Activated effector memory CD4-positive, alpha-beta T cell treated with Interleukin-2 at 50 U/mL for 16 hours (primary cell): Measurements from ENCODE around the gene COIL.

Source experiments
- DNase-seq: peaks from one replicate; pipeline ENCODE4 v3.0.0-alpha.2; 2020

COIL gene

DNA sequence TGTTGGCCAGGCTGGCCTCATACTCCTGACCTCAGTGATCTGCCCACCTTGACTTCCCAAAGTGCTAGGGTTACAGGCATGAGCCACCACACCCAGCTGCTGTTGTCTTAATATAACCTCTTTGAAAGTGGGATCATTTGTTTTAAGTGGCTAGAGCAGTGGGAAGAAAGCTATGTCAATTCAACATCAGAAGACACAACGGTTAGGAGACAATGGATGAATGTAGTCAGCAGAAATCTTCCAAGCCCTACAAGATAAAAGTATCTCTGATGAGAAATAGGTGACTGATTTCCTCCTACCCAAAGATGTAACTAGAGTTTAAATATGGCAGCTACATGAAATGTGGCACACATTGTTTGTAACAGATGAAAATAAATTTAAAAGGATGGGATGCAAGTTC, 27.0 kb downstream of the COIL start:
- DNase-seq = no peak

DNA sequence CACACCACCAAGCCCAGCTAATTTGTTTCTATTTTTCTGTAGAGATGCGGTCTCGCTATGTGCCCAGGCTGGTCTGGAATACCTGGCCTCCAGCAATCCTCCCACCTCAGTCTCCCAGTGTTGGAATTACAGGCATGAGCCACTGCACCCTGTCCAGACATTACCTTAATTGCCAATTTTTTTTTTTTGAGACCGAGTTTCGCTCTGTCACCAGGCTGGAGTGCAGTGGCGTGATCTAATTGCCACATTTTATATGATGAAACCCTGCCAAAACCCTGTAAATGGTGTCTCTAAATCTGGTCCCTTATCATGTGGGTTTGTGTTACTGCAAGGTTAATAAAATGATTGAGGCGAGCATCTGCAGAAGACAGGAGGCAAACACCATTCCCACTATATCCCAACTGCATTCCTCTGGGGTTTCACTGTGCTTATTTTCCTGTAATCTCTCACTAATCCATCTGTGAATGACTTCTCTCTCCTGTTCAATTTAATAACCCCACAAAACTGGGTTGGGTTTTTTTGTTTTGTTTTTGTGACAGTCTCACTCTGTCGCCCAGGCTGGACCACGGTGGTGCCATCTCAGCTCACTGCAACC, 27.6 kb downstream of the COIL start:
- no peak for DNase-seq

DNA sequence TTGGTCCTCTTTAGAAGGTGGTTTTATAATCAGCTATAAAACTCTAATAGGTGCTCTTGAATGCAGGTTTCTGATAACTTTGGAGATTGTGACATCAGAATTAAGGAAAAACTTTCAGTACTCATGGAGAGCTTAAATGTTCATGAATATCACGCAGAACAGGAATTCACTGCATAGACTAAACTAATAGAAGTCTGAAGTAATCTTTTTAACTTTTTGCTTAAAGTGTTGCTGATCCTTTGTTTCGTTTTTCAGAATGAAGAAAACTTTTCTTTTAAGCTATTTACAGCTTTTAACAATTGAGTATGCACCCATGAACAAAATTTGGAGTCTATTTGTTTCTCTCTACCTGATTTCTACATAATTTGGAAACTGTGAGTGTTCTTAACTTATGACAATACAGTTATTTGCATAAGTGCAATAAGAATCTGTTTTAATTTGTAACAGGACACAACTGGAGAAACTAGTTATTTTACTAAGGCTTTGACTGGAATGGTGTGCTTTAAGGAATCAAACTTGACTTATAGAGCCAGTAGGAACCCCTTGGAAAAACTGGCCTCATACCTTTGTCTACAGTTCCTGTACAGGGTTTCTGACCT, 30.0 kb downstream of the COIL start:
- DNase-seq = no peak

DNA sequence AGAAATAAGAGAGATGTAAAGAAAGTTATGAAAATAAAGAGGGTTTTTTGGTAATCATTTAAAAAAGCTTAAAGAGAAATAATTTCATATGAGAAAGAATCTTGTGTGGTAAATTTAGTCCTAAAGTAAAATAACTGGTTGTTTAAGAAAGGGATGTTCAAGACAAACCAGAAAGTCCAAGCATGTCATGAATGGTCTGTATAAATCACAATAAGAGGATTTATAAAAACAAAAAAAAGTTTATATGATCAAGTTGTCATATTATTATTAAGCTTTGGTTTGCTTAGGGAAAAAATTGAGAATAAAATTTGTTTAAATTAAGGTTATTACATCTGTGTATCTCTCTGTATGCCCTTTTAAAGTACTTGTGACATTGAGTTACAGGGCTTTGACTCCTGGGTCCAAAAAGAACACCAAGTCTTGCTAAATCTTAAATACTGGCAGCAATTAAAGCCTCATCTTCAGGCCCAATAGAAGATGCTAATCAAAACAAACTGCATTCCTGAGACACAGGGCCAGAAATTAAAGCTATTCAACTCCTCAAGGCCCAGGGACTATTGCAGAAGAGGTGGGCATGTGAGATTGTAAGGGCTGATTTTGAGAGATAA, 31.4 kb downstream of the COIL start:
- no peak for DNase-seq

DNA sequence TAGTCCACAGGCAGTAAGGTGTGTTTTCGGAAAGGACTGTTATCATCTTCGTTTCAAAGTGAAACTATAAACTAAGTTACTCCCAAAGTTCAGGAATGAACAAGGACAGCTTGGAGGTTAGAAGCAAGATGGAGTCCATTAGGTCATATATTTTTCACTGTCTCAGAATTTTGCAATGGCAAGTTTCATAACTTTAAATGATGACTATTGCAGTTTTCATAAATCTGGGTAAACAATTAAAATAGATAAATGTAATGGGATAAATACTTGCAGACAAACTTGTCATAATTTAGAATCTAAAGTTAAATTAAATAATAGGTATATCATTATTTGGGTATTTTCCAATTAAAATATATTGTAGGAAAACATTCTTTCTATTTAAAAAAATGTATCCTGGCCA, 32.3 kb downstream of the COIL start:
- no peak for DNase-seq

DNA sequence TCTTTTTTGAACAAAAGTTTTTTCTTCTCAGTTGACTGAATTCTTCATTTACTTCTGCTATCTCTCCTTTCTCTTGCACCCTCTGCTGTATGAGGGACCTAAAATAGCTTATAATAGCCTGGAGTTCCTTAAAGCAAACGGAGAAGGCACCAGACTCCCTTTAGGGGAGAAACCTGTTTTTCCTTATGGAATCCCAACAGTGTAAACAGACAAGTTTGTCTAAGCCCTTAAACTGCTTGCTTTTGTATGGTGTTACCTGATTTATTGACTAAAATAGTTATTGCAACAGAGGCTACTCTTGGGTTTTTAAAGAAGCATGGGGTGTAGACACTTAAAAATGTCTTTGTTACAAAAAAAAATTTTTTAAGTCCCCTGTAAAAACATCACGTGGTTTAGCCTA, 34.1 kb downstream of the COIL start:
- no peak for DNase-seq

DNA sequence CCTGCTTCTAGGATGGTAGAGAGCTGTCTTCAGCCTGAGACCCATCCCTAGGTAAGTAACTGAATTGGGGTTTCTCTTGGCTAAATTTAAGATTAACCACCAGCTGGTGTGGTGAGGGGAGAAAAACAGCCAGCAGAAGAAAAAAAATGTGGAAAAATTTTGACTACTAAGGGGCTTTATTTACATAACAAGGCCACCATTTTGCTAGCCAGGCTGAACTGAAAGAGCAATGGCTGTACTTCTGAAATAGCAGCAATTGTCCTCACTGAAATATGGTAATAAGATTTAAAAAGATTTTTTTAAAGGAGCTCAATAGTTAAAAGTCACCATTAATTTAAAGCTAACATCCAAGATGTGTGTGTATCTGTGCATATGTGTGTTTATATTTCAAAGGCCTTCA, 34.6 kb downstream of the COIL start:
- DNase-seq = no peak

DNA sequence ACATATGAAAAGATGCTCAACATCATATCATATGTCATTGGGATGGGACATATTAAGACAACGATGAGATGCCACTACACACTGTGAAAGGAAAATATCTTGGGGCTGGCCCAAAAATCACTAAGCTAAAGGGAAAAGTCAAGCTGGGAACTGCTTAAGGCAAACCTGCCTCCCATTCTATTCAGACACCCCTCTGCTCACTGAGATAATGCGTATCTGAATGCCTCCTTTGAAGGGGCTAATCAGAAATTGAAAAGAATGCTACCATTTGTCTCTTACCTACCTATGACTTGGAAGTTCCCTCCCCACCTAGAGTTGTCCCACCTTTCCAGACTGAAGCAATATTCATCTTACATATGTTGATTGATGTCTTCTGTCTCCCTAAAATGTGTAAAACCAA, 35.8 kb downstream of the COIL start:
- DNase-seq = no peak

DNA sequence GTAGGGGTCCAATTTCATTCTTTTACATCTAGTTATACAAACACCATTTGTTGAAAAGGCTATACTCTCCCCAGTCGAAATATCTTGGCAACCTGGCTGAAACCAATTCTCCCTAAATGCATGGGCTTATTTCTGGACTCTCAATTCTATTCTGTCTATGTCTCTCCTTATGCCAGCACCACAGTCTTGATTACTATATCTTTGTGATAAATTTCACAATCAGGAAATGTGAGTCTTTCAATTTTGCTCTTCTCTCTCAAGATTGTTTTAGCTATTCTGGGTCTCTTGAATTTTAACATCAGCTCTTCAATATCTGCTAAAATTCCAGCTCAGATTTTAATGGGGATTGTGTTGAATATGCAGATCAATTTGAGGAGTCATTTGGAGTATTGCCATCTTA, 41.1 kb downstream of the COIL start:
- no peak for DNase-seq

DNA sequence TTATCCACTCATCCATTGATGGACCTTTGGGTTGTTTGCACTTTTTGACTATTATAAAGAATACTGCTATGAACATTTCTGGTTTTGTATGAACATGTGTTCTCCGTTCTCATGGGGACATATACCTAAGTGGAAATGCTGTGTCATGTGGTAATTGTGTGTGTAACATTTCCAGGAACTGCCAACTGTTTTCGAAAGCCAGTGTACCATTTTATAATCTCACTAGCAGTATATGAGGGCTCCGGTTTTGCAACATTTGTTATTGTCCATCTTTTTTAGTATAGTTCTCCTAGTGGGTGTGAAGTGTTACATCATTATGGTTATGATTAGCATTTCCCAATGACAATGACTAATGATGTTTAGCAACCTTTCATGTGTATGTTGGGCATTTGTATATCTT, 41.9 kb downstream of the COIL start:
- no peak for DNase-seq

DNA sequence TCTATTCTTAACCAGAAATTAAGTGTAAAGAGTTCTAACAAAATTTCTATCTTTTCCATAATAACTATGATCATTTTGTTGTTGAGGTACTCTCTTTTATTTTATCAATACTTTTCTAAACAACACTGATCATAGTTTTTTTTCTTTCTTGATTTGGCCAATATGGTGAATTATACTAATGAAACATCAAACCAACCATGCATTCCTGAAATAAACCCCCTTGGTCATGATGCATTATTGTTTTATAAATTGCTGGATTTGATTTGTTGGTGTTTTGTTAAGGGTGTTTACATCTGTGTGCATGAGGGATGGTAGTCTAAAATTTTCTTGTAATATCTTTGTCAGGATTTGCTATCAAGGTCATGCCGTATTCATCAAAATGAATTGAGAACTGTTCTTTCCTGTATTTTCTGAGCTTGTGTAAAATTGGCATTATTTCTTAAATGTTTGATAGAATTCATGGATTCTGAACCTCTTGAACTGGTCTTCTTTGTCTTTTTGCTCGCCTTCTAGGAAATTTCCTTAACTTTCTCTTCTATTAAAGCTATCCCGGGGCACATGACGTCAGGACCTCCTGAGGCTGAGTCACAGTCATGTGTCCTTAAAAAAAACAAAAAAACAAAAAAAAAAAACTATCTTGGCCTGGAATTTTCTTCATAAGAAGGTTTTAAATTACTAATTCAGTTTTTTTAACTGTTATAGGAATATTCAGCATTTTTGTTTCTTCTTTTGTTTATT, 43.1 kb downstream of the COIL start:
- no peak for DNase-seq

DNA sequence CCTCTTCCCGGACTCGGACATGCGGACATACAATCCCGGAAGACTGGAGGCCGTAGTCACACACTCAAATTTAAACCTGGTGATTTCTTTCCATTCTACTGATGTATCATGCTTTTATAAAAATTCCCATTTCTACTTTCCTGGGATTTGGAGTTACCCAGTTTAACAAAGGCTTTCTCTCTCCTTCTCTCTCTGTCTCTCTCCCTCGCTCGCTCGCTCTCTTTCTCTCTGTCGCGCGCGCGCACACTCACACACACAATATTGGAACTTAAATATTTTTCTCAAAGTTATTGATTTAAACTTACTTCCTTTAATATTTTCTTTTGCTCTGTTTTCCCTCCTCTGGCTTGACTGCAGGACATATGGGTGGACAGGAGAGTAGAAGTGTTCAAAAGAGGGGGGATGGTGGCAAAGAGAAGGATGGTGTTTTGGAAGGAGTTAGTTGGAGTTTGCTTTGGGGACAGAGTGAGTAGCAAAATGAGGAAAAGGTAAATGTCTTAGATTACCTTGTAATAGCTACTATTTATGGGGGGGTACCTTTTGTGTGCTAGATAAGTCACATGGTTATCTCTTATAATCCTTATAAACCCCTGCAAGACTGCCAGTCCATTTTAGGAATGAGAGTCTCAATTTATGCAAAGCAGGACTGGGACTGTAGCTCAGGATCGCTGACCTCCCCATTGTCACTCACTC, 46.1 kb downstream of the COIL start:
- no peak for DNase-seq

DNA sequence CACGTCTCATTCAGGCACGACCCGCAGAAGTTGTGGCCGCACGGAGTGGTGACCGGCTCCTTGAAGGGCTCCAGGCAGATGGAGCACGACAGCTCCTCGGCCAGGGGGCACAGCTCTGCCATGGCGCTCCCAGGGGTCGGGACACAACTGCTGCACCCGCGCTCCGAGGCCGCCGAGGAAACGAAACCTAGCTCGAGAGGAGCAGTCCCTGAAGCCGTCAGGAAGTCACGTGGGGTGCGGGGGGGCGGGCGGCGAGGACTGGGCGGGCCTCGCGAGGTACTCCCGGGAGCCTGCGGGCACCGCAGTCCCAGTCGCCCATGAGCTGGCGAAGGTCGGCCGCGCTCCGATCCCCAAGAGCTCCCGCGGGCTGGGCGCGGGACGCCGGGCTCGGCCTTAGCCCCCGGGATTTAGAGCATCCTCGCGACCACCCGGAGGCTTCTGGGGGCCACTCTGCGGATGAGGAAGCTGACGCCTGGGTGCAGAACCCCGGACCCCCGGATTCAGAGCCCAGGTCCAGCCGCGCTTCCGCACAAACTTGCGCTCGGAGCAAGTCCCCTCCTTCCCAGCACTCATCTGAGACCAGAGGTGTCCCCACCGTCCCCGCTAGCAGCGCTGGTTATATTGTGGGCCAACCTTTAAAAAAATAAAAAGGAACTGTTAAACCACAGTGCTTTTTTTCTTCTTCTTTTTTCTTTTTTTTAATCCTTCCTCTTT, 46.8 kb downstream of the COIL start, which contains the start of gene TRIM25:
TSS of gene TRIM25 (minus strand) at position 183 of the 714 bp plus-strand sequence. CDS start at position 122, 61 bp downstream.
- peak; percentile 80 for DNase-seq

DNA sequence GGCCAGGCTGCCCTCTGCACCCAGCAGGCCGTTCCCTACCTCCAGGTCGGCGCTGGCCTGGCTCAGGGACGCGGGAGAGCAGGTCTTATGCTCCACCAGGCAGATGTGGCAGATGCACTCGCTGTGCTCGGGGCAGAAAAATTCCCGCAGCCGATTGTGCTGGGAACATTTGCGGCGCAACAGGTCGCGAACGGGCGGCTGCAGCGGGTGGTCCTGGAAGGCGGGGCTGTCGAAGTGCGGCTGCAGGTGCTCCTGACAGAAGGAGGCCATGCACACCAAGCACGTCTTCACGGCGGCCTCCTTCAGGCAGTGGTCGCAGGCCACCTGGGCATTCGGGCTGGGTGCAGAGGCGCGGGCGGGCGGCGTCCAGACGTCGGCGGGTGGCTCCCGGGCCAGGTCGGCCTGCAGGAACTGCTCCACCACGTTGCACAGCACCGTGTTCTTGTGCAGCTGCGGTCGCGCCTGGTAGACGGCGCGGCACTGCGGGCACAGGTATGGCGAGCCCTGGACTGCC, 47.4 kb downstream of the COIL start:
- no peak for DNase-seq

DNA sequence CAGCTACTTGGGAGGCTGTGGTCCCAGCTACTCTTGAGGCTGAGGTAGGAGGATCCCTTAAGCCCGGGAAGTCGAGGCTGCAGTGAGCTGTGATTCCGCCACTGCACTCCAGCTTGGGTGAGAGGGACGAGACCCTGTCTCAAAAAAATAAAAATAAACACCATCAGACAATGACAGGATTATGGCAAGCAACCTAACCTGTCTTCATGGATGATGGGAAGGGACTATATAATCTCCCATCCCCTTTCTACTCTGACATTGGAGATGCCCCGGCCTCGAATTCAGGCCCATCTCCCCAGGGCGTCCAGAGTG, 47.9 kb downstream of the COIL start:
- no peak for DNase-seq

DNA sequence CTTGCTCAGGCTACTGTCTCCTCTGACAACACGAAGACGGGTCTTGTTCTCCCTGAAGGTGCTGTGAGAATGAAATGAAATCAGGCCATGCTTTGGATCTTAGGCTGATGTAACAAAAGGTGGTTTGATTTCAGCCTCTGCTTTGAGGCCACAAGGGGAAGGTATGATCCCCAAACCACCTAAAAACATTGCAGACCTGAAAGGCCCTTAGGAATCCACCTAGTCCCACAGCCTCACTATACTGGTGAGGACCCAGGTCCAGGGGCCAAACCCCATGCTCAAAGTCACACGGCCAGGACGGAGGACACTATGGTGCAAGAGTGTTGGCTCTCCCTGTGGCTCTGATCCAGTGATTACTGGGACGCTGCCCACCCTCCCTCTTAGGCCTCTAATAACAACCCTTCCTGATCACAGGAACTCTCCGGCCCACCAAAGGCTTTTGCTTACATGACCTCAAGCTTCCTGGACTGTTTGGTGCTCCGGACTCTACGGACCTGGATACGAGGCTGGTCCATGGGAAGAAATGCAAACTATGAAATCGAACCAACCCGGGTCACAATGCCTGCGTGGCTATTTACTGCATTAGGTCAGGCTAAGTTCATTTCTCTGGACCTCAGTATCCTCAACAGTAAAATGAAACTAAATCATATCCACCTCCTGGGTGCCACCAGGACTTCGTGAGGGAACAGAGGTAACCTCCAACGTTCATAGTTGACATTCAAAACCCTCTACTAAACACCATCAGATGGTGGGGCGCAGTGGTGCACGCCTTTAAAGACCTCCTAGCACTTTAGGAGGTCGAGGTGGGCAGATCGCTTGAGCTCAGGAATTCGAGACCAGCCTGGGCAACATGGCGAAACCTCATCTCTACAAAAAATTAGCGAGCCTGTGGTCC, 48.5 kb downstream of the COIL start:
- no peak for DNase-seq

DNA sequence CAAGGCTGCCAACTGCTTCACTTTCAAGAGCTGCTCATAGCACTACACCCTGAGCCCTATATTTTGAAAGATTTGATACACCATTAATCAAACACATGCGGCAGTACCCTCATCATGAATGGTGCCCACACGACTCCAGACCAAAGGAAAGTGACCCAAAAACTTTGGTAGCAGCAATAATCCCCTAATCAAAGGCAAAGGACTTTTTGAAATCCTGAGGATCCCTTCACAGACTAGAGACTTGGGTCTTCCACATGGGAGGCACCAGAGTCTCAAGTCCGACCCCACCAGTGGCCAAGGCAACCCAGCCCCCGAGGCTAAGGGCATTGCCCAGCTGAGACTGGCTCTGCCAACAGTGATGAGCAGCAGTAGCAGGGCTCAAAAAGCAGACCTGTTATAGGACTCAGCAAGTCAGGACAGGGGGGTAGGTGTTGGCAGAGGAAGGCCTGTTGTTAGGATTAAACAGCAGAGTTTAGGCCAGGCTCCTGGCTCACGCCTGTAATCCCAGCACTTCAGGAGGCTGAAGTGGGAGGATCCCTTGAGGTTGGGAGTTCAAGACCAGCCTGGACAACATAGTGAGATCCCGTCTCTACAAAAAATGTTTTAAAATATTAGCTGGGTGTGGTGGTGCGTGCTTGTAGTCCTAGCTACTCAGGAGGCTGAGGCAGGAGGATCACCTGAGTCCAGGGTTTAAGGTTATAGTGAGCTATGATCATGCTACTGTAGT, 50.2 kb downstream of the COIL start:
- DNase-seq = no peak

DNA sequence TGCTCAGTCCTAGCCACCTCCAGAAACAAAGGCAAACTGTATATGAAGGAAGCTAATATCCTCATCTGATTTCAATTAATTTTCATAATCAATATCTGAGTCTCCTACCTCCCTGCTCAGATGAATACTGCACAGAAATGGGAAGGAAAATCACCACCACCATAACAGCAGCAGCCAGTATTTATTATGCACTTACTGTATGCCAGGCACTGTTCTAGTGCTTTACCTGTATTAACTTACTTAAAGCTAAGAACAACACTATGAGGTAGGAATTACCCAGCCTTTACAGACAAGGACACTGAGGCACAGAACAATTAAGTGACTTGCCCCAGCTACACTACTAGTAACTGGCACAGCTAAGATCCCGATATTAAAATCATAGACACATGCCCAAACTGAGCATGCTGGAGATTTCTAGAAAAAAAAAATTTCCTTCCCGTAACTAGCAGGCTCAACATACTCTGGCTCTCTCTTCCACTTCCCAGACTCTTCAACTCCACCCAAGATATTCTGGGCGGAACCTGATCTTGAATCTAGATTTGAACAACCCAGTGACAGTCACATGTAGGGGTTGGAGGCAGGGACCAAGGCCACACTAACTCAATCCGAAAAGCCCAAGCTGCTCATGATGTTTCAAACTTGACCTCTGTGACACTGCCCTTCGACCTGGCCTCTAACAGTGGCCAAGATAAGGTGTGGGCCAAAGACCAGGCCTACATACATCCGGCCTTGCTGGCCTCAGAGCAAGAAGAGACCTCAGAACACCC, 50.9 kb downstream of the COIL start:
- DNase-seq = no peak

DNA sequence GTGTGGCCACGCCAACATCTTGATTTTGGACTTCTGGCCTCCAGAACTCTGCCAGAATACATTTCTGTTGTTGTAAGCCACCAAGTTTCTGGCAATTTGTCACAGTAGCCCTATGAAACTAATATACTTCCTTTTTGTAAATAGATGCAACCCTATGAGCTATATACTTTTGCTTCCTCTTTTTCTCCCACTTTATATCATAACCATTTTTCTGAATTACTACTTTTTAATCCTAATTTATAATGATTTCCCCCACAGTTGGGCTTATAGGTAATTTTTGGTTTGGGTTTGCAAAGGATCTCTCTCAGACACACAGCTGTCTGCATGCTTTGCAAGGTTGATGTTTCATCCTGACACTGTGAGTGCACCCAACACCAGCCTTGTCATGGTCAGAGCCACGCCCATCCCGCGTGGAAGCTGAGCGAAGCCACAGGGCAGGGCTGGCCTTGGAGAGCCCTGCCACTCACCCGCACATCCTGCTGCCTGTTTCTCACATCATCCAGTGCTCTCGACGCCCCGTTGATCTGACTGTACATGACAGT, 52.8 kb downstream of the COIL start:
- DNase-seq = peak; percentile 39

DNA sequence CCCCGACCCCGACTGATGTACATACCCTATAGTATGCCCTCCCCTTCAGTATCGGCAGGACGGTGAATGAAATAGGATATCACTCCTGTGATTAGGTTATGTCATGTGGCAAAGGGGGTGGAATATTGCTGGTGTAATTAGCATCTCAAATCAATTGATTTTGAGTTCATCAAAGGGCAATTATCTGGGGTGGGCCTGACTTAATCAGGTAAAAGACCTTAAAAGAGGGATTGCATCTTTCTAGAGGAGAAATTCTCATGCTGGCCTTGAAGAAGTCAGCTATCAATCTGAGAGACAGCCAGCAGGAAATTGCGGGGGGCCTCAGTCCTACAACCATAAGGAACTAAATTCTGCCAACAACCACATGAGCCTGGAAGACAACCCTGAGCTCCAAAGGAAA, 57.3 kb downstream of the COIL start:
- no peak for DNase-seq
